ENCODE data around the gene LRRC75A.
"Not testable (repeated sequence)": the region's sequence is repeated elsewhere in the genome, so short reads cannot be mapped to it uniquely, and the experiment has no call there.

The LRRC75A gene, protein sequence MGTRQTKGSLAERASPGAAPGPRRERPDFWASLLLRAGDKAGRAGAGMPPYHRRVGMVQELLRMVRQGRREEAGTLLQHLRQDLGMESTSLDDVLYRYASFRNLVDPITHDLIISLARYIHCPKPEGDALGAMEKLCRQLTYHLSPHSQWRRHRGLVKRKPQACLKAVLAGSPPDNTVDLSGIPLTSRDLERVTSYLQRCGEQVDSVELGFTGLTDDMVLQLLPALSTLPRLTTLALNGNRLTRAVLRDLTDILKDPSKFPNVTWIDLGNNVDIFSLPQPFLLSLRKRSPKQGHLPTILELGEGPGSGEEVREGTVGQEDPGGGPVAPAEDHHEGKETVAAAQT

DNA sequence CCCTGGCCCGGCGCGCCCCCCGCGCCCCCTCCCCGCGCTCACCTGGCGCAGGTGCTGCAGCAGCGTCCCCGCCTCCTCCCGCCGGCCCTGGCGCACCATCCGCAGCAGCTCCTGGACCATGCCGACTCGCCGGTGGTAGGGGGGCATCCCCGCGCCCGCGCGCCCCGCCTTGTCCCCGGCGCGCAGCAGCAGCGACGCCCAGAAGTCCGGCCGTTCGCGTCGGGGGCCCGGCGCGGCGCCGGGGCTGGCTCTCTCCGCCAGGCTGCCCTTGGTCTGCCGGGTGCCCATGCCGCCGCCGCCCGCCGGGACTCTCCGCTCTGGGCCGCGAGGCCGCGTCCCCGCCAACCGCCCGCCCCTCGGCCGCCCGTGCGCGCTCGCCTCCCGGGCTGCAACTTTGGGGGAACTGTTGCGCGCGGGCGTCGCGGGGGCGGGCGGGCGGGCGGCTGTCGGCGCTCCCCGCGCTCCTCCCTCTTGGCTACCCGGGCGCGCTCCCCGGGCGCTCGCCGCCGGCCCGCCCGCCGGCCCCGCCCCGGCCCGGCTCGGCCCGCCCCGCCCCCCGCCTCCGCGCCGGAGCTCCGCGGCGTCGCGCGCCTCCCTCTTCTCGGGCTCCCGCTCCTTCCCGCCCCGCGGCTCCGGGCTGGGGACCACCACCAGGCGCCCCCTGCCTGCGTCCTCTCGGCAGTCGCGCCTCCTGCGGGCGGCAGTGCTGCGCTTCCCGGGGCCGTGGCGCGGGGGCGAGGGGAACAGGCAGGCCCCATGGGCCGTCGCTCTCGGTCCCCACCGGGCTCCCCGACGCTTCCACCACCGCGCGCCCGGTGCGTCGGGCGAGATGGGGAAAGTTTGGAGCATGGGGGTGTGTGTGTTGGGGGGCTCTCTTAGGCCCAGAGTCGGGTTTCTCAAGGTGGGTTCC, at the start of gene LRRC75A:
Gene LRRC75A, minus strand, starts transcription at position 491 of the 910 bp plus-strand sequence. Its CDS starts 203 bp downstream, at position 288.
- DNase-seq, result no peak

DNA sequence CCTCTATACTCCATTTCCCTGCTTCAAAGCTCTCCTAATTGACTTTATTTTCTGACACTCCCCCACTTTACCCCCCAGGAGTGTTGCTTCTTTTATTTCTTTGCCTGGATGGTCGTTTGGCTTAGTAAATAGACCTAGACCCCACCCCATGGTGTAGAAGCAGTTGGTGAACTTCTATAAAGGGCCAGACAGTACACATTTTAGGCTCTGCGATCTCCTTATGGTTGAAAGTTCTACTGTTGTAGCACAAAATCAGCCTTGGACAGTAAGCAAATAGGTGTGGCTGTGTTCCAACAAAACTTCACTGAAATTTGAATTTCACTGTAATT, 45.1 kb upstream of the LRRC75A start:
- no peak for DNase-seq

DNA sequence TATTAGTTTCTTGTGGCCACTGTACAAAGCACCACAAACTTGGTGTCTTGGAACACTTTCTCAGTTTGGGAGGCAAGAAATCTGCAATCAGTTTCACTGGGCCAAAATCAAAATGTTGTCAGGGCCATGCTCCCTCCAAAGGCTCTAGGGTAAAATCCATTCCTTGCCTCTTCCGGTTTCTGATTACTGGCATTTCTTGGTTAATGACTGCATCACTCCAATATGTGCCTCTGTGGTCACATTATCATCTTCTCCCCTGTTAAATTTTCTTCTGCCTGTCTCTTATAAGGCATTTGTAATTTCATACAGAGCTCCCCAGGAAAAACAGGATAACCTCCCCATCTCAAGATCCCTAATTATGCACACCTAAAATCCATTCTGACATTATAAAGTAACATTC, 42.2 kb upstream of the LRRC75A start:
- no peak for DNase-seq

- no peak for DNase-seq
These were observed 37.9 kb upstream of the LRRC75A start for GRCh38 chr17:16529906-16530305.

DNA sequence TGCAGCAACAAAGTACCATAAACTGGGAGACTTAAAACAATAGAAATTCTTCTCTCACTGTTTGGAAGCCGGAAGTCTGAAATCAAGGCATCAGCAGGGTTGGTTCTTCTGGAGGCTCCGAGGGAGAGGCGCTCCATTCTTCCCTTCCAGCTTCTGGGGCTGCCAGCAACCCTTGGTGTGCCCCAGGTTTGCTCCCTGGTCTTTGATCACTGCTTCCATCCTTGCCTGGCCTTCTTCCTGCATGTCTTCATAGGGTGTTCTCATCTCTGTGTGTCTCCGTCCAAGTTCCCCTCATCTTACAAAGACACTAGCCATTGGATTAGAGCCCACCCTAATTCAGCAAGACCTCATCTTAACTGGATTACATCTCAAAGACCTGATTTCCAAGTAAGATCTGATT, 35.3 kb upstream of the LRRC75A start:
- no peak for DNase-seq

DNA sequence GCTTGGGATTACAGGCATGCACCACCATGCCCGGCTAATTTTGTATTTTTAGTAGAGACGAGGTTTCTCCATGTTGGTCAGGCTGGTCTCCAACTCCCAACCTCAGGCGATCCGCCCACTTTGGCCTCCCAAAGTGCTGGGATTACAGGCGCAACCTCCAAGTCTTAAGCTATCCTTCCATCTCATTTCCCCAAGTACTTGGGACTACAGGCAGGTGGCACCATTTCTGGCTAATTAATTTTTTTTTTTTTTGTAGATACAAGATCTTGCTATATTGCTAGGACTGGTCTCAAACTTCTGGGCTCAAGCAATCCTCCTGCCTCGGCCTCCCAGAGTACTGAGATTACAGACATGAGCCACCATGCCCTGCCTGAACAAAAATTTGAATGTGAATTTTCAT, 33.6 kb upstream of the LRRC75A start:
- DNase-seq, result not testable (repeated sequence)

- DNase-seq, result peak; percentile 63 to 74
These were observed 29.2 kb upstream of the LRRC75A start for GRCh38 chr17:16521070-16521727.

DNA sequence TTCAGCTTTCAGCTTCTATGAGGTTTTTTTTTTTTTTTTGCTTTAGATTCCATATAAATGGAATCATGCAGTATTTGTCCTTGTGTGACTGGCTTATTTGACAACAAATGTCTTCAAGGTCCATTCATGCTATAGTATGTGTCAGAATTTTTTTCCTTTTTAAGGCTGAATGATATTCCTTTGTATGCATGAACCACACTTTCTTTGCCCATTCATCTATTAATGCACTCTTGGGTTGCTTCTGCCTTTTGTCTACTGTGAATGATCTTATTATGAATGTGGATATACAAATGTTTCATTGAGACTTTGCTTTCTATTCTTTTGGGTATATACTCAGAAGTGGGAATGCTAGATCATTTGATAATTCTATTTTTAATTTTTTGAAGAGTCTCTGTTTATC, 27.0 kb upstream of the LRRC75A start:
- no peak for DNase-seq

GRCh38 chr17:16517477-16517876, 25.5 kb upstream of the LRRC75A start:
- no peak for DNase-seq

DNA sequence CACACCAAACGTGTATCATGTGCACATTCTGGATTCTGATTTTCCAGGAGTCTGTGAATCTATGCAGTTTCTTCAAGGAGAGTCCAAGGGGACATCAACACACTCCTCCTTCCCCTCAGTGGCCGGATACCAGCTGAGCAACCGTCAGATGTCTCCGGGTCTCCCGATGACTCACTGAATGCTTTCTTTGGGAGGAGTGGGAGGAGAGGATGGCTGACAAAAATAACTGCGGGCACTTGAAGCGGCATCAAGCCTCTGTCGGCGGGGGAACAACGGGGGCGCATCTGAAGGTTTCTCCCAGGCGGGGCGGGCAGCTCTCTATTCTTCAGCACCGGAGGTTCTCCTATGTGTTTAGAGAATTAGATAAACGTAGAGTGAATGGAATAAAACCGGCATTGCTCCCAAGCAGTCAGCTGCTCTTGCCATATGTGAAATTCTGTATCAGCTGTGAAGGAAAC, 24.6 kb upstream of the LRRC75A start:
- DNase-seq, result no peak

DNA sequence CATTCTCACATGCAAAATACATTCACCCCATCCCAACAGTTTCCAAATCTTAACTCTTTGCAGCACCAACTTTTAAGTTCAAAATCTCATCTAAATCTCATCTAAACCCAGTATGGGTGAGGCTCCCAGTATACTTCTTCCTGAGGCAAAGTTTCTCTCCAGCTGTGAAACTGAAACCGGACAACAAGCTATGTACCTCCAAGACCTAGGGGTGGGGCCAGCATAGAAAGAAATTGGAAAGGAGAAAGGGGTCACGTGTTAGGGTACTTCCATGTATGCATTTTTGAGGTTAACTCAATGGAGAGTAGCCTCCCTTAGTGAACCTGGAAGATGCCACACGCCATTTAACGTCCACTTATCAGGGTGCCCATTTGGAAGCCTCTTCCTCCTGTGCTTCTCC, 23.9 kb upstream of the LRRC75A start:
- no peak for DNase-seq

DNA sequence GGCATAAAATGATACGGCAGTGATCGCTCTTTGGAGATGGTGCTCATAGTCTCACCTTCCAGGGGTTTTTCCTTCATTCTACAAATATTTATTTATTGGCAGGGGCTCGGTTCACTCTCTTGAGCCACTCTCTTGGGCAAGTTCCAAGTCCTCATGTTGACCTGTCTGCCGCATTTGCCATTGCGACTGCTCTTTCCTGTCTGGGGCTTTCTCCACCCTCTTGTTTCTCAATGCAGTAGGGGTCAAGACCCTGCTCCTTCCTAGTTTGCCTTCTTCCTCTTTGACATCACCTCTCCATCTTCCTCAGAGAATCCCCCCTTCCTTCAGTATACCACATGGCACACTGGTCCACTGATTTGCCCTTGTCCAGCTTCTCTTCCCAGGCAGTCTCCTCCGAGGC, 21.9 kb upstream of the LRRC75A start:
- no peak for DNase-seq

GRCh38 chr17:16512011-16512410, 20.0 kb upstream of the LRRC75A start:
- peak in 1 of 2 experiments; percentile 3 for DNase-seq

GRCh38 chr17:16511593-16511992, 19.6 kb upstream of the LRRC75A start:
- no peak for DNase-seq

GRCh38 chr17:16507918-16508533, 16.0 kb upstream of the LRRC75A start:
- no peak for DNase-seq

DNA sequence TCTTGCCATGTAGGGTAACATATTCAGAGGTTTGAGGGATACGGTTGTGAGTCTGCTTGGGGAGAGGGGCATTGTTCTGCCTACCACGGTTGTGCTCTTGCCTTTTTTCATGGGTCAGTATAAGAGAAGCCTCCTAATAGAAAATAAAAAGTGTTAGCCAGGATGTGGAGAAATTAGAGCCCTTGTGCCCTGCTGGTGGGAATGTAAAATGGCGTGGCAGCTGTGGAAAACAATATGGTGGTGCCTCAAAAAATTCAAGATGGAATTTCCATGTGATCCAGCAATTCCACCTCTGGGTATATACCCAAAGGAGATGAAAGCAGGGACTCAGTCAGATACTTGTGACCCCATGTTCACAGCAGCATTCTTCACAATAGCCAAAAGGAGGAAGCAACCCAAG, 14.2 kb upstream of the LRRC75A start:
- no peak for DNase-seq

DNA sequence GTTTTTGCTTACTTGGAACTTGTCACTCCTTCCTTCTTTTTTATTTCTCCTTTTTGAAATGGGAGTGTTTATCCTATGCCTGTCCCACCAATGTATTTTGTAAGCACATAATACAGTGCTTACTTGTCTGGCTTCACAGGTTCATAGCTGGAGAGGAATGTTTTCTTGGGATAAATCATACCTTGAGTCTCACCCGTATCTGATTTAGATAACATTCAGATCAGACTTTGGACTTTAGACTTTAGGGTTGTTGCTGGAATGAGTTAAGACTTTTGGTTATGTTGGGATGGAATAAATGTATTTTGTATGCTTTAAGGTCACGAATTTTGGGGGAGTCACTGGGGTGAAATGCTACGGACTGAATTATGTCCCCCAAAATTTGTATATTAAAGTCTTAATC, 13.0 kb upstream of the LRRC75A start:
- DNase-seq, result no peak

DNA sequence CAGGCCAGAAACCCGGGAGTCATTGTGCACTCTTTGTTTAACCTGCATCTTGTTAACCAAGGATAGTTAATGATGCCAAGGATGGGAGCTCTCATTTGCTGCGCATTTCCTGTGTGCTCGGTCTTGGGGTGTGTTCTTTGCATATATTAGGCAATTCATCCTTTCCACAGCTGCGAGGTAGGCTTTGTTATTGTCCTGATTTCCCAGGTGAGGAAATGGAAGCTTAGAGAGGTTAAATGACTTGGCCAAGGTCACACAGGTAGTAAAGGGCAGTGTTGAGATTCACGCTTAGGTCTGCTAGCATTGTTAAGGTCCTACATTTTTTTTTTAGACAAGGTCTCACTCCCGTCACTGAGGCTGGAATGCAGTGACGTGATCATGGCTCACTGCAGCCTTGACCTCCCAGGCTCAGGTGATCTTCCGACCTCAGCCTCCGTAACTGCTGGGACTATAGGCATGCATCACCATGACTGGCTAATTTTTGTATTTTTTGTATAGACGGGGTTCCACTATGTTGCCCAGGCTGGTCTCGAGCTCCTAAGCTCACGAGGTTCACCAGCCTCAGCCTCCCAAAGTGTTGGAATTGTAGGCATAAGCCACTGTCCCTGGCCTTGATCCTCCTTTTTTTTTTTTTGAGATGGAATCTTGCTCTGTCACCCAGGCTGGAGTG, 5.0 kb upstream of the LRRC75A start:
- DNase-seq, result no peak

DNA sequence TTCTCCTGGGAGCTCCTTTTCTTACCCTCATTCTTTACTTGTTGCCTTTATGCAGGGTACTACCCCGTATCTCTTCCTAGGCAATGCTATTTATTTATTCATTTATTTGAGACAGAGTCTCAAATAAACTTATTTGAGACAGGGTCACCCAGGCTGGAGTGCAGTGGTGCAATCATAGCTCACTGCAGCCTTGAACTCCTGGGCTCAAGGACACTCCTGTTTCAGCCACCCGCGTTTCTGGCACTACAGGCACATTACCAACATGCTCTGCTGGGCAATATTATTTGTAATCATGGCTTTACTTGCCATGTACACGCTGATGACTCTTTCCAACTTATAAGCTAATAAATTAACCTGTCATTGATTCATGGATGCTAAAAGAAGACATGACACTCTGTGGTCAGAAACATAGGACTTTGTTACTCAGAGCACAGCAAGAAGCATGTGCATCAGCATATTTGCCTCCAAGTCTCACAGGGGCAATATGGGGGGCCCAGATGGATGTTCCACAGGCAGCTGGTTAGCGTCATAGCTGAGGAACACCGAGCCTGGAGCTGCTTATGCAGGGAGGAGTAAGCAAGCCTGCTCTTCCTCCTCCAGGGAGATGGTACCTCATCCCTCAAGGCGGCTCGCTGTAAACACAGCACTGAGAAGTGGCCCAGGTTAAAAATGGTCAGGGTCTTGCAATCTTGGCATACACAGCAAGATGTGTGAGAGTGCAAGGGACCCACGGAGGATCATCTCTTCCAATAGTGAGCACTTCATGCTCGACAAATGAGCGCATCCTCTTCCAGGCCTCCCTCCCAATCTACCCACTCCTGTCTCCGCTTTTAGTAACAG, 4.2 kb upstream of the LRRC75A start:
- DNase-seq, result no peak

GRCh38 chr17:16495561-16495960, 3.6 kb upstream of the LRRC75A start:
- no peak for DNase-seq

GRCh38 chr17:16494059-16494458, 2.1 kb upstream of the LRRC75A start:
- DNase-seq, result no peak

Data from AML-193 (cell line).